ENCODE measurements around the gene GSTA3.
"Not testable (repeated sequence)": the region's sequence is repeated elsewhere in the genome, so short reads cannot be mapped to it uniquely, and the experiment has no call there.

The GSTA3 gene

GRCh38 chr6:52946306-52946705 lies 36.8 kb upstream of the GSTA3 start:
- no peak for TF ChIP-seq ZFP30 (CRISPR knock-in tag; IDR thresholded peaks at IDR 0.05)
- ATAC-seq = no peak

- ATAC-seq = not testable (repeated sequence)
Measured at GRCh38 chr6:52942821-52943220, 33.3 kb upstream of the GSTA3 start.

GRCh38 chr6:52942221-52942620 lies 32.7 kb upstream of the GSTA3 start:
- no peak for ATAC-seq
- no peak for TF ChIP-seq TCF4 (CRISPR knock-in tag; IDR thresholded peaks at IDR 0.05; ENCODE audit: borderline replicate concordance)
- no peak for TF ChIP-seq TOX (CRISPR knock-in tag; IDR thresholded peaks at IDR 0.05; ENCODE audit: borderline replicate concordance)
- no peak for TF ChIP-seq ZNF565 (CRISPR knock-in tag; conservative IDR thresholded peaks at IDR 0.05; ENCODE audit: low read depth)
- no peak for TF ChIP-seq SNAI2 (CRISPR knock-in tag; IDR thresholded peaks at IDR 0.05)

- no peak; the same call in 1 of the 3 replicates for ATAC-seq
Measured at GRCh38 chr6:52937908-52938307, 28.4 kb upstream of the GSTA3 start.

More at GRCh38 chr6:52937908-52938307, 28.4 kb upstream of the GSTA3 start:
- TF ChIP-seq CSDC2 (CRISPR knock-in tag; IDR thresholded peaks at IDR 0.05) = no peak
- TF ChIP-seq TSHZ2 (CRISPR knock-in tag; IDR thresholded peaks at IDR 0.05) = no peak
- TF ChIP-seq ZC3H10 (CRISPR knock-in tag; IDR thresholded peaks at IDR 0.05) = no peak
- TF ChIP-seq TCF4 (CRISPR knock-in tag; IDR thresholded peaks at IDR 0.05; ENCODE audit: borderline replicate concordance) = no peak
- no peak for TF ChIP-seq TOX (CRISPR knock-in tag; IDR thresholded peaks at IDR 0.05; ENCODE audit: borderline replicate concordance)
- no peak for TF ChIP-seq GLIS3 (CRISPR knock-in tag; IDR thresholded peaks at IDR 0.05)
- TF ChIP-seq CSRNP3 (CRISPR knock-in tag; IDR thresholded peaks at IDR 0.05) = no peak
- no peak for TF ChIP-seq ZNF8 (CRISPR knock-in tag; IDR thresholded peaks at IDR 0.05)
- no peak for TF ChIP-seq ISL1 (CRISPR knock-in tag; IDR thresholded peaks at IDR 0.05)
- TF ChIP-seq ZNF565 (CRISPR knock-in tag; conservative IDR thresholded peaks at IDR 0.05; ENCODE audit: low read depth) = no peak
- no peak for TF ChIP-seq BACH2 (CRISPR knock-in tag; IDR thresholded peaks at IDR 0.05; ENCODE audit: borderline replicate concordance)
- TF ChIP-seq RARB (CRISPR knock-in tag; IDR thresholded peaks at IDR 0.05) = no peak
- TF ChIP-seq CREB5 (CRISPR knock-in tag; IDR thresholded peaks at IDR 0.05; ENCODE audit: low read depth) = no peak
- TF ChIP-seq ESRRG (CRISPR knock-in tag; IDR thresholded peaks at IDR 0.05) = no peak
- TF ChIP-seq ZFP3 (CRISPR knock-in tag; IDR thresholded peaks at IDR 0.05) = no peak
- no peak for TF ChIP-seq PATZ1 (CRISPR knock-in tag; IDR thresholded peaks at IDR 0.05; ENCODE audit: borderline replicate concordance)
- TF ChIP-seq POU6F1 (CRISPR knock-in tag; IDR thresholded peaks at IDR 0.05; ENCODE audit: borderline replicate concordance, low read depth) = no peak
- no peak for TF ChIP-seq SNAI2 (CRISPR knock-in tag; IDR thresholded peaks at IDR 0.05)
- no peak for TF ChIP-seq ZFP30 (CRISPR knock-in tag; IDR thresholded peaks at IDR 0.05)
